Endothelial cell of umbilical vein (primary cell): Measurements from ENCODE around the gene MGAT4D. TPM values are rescaled to one million over a fixed set of nuclear protein-coding genes. Genes with fewer than 3 reads are reported as not detected.

Experiments used
- BruUV-seq: library from RNA; stranded (reverse); fragments of 400-500 nt; replicated peaks from 2 replicates; lab custom pipeline; 2021; lab: Mats Ljungman, UMichigan
- CTCF ChIA-PET: fragments of 300-600, 350-600 bp; sonication (Branson Sonifier 250); formaldehyde crosslinking; loops from one replicate; lab custom pipeline; 2021; ENCODE audit warnings: antibody characterized with exemption, inconsistent platforms; lab: Charles Lee
- POLR2A ChIA-PET: fragments of 300-600, 350-600 bp; sonication (Branson Sonifier 250); formaldehyde crosslinking; loops from one replicate; lab custom pipeline; 2021; ENCODE audit warnings: antibody characterized with exemption, inconsistent platforms; lab: Charles Lee
- DNase-seq: peaks from one replicate; pipeline ENCODE4 v3.0.0-alpha.2; 2011; ENCODE audit warnings: low read depth, low spot score
- FAIRE-seq: peaks from 2 replicates; lab custom pipeline; 2011; peaks lifted over from hg19 to GRCh38; lab: Jason Lieb, UNC
- H2AFZ ChIP-seq: 2 replicates; pipeline ENCODE4 v1.6.0; 2012; ENCODE audit warnings: low read depth, low read length, control low read depth, inconsistent platforms
- H3K27ac ChIP-seq: 2 replicates; pipeline ENCODE4 v1.5.1; 2011; ENCODE audit warnings: low read depth, mild to moderate bottlenecking, control low read depth, low read length, moderate library complexity; ENCODE audit not compliant: insufficient read depth
- H3K27me3 ChIP-seq, 2 experiments: 2 replicates each; pipeline versions ENCODE4 v1.6.0 to v1.6.1; 2011; ENCODE audit warnings: low read length in 2 of 2, mixed read lengths in 1 of 2; ENCODE audit not compliant: control insufficient read depth in 2 of 2, insufficient read depth in 2 of 2
- H3K36me3 ChIP-seq, 2 experiments: 2 replicates in 1 of 2; 3 replicates in 1 of 2; pipeline ENCODE4 v1.5.1; 2011; ENCODE audit warnings: low read length in 2 of 2, mild to moderate bottlenecking in 1 of 2, moderate library complexity in 1 of 2; ENCODE audit not compliant: control insufficient read depth in 2 of 2, insufficient read depth in 2 of 2; ENCODE audit errors: extremely low read depth in 1 of 2
- H3K4me1 ChIP-seq: 3 replicates; pipeline ENCODE4 v1.5.1; 2011; ENCODE audit warnings: mild to moderate bottlenecking, low read length; ENCODE audit not compliant: control insufficient read depth, insufficient read depth; ENCODE audit errors: extremely low read depth
- H3K4me2 ChIP-seq: 2 replicates; pipeline ENCODE4 v1.6.1; 2011; ENCODE audit warnings: low read length, control low read depth, mixed read lengths; ENCODE audit not compliant: insufficient read depth
- H3K4me3 ChIP-seq, 3 experiments: fragments of 200-600 bp in 1 of 3; sonication (generic), shearing (Covaris generic) in 1 of 3; replicated peaks in 1 of 3; 2 replicates each; pipeline ENCODE4 v1.5.1; 2011 to 2016; ENCODE audit warnings: control low read depth in 3 of 3, low read length in 3 of 3, mild to moderate bottlenecking in 2 of 3, inconsistent platforms in 1 of 3, low read depth in 1 of 3, moderate library complexity in 1 of 3; ENCODE audit not compliant: insufficient read depth in 1 of 3
- H3K79me2 ChIP-seq: 2 replicates; pipeline ENCODE4 v1.6.0; 2012; ENCODE audit warnings: low read length, inconsistent platforms; ENCODE audit not compliant: control insufficient read depth, insufficient read depth
- H3K9ac ChIP-seq: replicated peaks from 2 replicates; pipeline ENCODE3; 2011; ENCODE audit warnings: low read length, control low read depth; ENCODE audit not compliant: insufficient read depth; ENCODE audit errors: extremely low read depth
- H3K9me1 ChIP-seq: replicated peaks from 3 replicates; pipeline ENCODE4 v1.6.0; 2011; ENCODE audit warnings: mild to moderate bottlenecking, low read length; ENCODE audit not compliant: control insufficient read depth, insufficient read depth; ENCODE audit errors: extremely low read depth
- H3K9me3 ChIP-seq: replicated peaks from 2 replicates; pipeline ENCODE4 v1.5.1; 2012; ENCODE audit warnings: low read length, inconsistent platforms; ENCODE audit not compliant: control insufficient read depth, insufficient read depth
- H4K20me1 ChIP-seq: replicated peaks from 2 replicates; pipeline ENCODE3; 2011; ENCODE audit warnings: mild to moderate bottlenecking, low read length; ENCODE audit not compliant: control insufficient read depth, insufficient read depth; ENCODE audit errors: extremely low read depth
- CTCF ChIP-seq, 2 donors: IDR thresholded peaks; 1 replicate in 1 of 2; 2 replicates in 1 of 2; pipeline ENCODE4 v1.5.1; 2011; ENCODE audit warnings: low read length in 2 of 2, mild to moderate bottlenecking in 2 of 2, moderate library complexity in 2 of 2, control low read depth in 1 of 2, inconsistent platforms in 1 of 2, low read depth in 1 of 2; ENCODE audit not compliant: insufficient read depth in 1 of 2; ENCODE audit errors: extremely low read depth in 1 of 2
- EZH2 ChIP-seq: IDR thresholded peaks from 2 replicates; pipeline ENCODE4 v1.6.1; 2012; ENCODE audit warnings: borderline replicate concordance, low read depth, mild to moderate bottlenecking, moderate library complexity, low read length, inconsistent platforms; ENCODE audit not compliant: severe bottlenecking
- FOS ChIP-seq: IDR thresholded peaks from 2 replicates; pipeline ENCODE4 v1.6.1; 2011; ENCODE audit warnings: mild to moderate bottlenecking, low read length, moderate library complexity, borderline replicate concordance; ENCODE audit not compliant: insufficient read depth
- GATA2 ChIP-seq: IDR thresholded peaks from 2 replicates; pipeline ENCODE4 v1.7.0; 2011; ENCODE audit warnings: low read depth, mild to moderate bottlenecking, moderate library complexity, mixed read lengths, low read length; ENCODE audit not compliant: insufficient read length, insufficient read depth
- JUN ChIP-seq: IDR thresholded peaks from 2 replicates; pipeline ENCODE4 v1.6.1; 2011; ENCODE audit warnings: borderline replicate concordance, low read depth; ENCODE audit not compliant: insufficient read length, insufficient read depth
- MYC ChIP-seq: IDR thresholded peaks from one replicate; pipeline ENCODE4 v1.6.1; 2011; ENCODE audit warnings: mild to moderate bottlenecking, low read depth, low read length
- POLR2A ChIP-seq: IDR thresholded peaks from 2 replicates; pipeline ENCODE4 v1.6.1; 2012; ENCODE audit warnings: low read depth, mild to moderate bottlenecking, control low read depth, low read length
- POLR2AphosphoS5 ChIP-seq: IDR thresholded peaks from 2 replicates; pipeline ENCODE4 v1.6.1; 2012; ENCODE audit warnings: low read depth, mild to moderate bottlenecking, control low read depth, low read length, moderate library complexity; ENCODE audit not compliant: insufficient read depth
- dilution Hi-C: fragments of 300-500 bp; cut with MboI; formaldehyde crosslinking; loops from one replicate; pipeline ENCODE4 v1.15.0; 2019; ENCODE audit warnings: low sequenced_read_pairs; ENCODE audit not compliant: extremely low pct_ligation_motif_present
- intact Hi-C: fragments of 100-400 bp; cut with micrococcal nuclease; formaldehyde crosslinking; loops from one replicate; pipeline ENCODE4 v1.10.0; 2022
- polyA plus RNA-seq, 4 experiments: library from polyadenylated mRNA; depleted of rRNA in 3 of 4; stranded (reverse) in 3 of 4; unstranded in 1 of 4; fragments of >200 nt; gene quantifications; 2 replicates each; pipeline versions ENCODE4 v1.2.1 to v1.2.3, GENCODE V29; 2011 to 2012; ENCODE audit warnings: missing spikeins in 1 of 4
- total RNA-seq: library from RNA; stranded (reverse); gene quantifications from 2 replicates; pipeline ENCODE4 v1.2.3, GENCODE V29; 2021
- TF ChIP-seq, protein P1 (sequence below): IDR thresholded peaks from 2 replicates; pipeline ENCODE4 v1.6.1; 2011; ENCODE audit not compliant: insufficient read depth, insufficient read length

MGAT4D gene
- total and polyA plus RNA-seq, 2 donors (not counting 3 experiments of a cell fraction or from before 2014, with no cell fraction given), result not detected

- no peaks in the 10 kb centered on the region for H3K79me2 ChIP-seq
- CTCF ChIA-PET, result interaction anchor here (0.8 to 1.5 kb wide), 2 partner anchors 20 to 46 kb away, joined by 3 to 7 read pairs; no protein-coding TSS in a partner anchor
- H3K9me3 ChIP-seq, result no peaks in the 10 kb centered on the region
- BruUV-seq, result no TSS peak
- H4K20me1 ChIP-seq, result no peaks in the 10 kb centered on the region
- peaks cover 0 to 2% of the 10 kb centered on the region in 2 experiments for H3K27me3 ChIP-seq
- FAIRE-seq (no peak), DNase-seq (no peak)
- no peak for TF ChIP-seq POLR2AphosphoS5
- TF ChIP-seq EZH2, result no peak
- no peak for TF ChIP-seq JUN
- TF ChIP-seq FOS, result no peak
- no peak for TF ChIP-seq POLR2A
- no peaks in the 10 kb centered on the region for H3K36me3 ChIP-seq
- no peaks in the 10 kb centered on the region for H3K4me1 ChIP-seq
- dilution Hi-C loops, result no loop called here
- no peak overlapping the region for H2AFZ ChIP-seq
- intact Hi-C loops, result no loop called here
- H3K27ac ChIP-seq, result no peak overlapping the region
- no peak overlapping the region for H3K4me2 ChIP-seq
- POLR2A ChIA-PET, result no interaction called here
- no peak overlapping the region for H3K9ac ChIP-seq
- H3K4me3 ChIP-seq, result no peak overlapping the region
- H3K9me1 ChIP-seq, result no peaks in the 10 kb centered on the region
These were observed 91.8 kb downstream of the MGAT4D start for GRCh38 chr4:140406292-140406691.

DNA sequence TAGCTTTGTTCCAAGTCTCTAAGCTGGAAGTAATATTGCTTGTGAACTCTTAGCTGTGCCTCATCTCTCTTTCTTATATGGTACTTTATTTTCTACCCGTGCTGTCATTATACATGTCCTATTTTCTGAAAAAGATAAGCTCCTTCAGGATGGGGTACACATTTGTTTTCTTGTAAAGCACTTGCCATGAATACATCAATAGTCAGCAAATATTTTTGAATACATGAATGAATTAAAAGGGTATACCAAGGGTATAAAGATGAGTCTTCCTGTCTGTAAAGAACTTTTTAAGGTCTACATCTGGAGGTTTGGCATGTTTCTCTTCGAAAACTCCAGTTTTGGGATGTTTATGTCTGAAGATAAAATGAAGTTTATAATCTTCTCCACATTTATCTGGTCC, 98.0 kb downstream of the MGAT4D start:
- FAIRE-seq, result no peak
- POLR2A ChIA-PET, result no interaction called here

More for the DNA sequence above, 98.0 kb downstream of the MGAT4D start:
- BruUV-seq, result no TSS peak
- Histone ChIP-seq H3K4me3 (no peak overlapping the region), H2AFZ (no peak overlapping the region), H3K4me2 (no peak overlapping the region), H3K27ac (no peak overlapping the region), H3K9ac (no peak overlapping the region), H3K27me3 (peaks cover 0 to 2% of the 10 kb centered on the region in 2 experiments), H4K20me1 (no peaks in the 10 kb centered on the region), H3K4me1 (no peaks in the 10 kb centered on the region), H3K9me3 (no peaks in the 10 kb centered on the region), H3K79me2 (no peaks in the 10 kb centered on the region), H3K9me1 (no peaks in the 10 kb centered on the region), H3K36me3 (no peaks in the 10 kb centered on the region)
- CTCF ChIA-PET, result interaction anchor here (0.7 to 2.6 kb wide), 2 partner anchors 9 to 40 kb away, joined by 3 to 9 read pairs; no protein-coding TSS in a partner anchor
- dilution Hi-C loops, result no loop called here
- TF ChIP-seq MYC (no peak), JUN (no peak), POLR2AphosphoS5 (no peak), EZH2 (no peak), GATA2 (no peak), POLR2A (no peak), CTCF (IDR thresholded peaks at IDR 0.05; ENCODE audit: extremely low read depth in 1 of 2, insufficient read depth in 1 of 2, low read depth in 1 of 2, low read length in 2 of 2) (no peak), FOS (no peak)
- TF ChIP-seq, protein P1, sequence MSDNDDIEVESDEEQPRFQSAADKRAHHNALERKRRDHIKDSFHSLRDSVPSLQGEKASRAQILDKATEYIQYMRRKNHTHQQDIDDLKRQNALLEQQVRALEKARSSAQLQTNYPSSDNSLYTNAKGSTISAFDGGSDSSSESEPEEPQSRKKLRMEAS, result no peak
- intact Hi-C loops, result no loop called here
- DNase-seq, result no peak
